Activated naive CD4-positive, alpha-beta T cell treated with anti-CD3 and anti-CD28 coated beads, Interleukin-2, amount 10 ng/mL, durations not matched to agents 7 days and 5 days (primary cell): Measurements from ENCODE around the gene COA8.

Source experiments
- CTCF ChIA-PET: fragments of 350-600 bp; sonication (Branson Sonifier 250); formaldehyde crosslinking; loops from one replicate; lab custom pipeline; 2021; ENCODE audit warnings: antibody characterized with exemption; lab: Charles Lee
- DNase-seq: peaks from one replicate; pipeline ENCODE4 v3.0.0-alpha.2; 2020
- H3K27ac Mint-ChIP-seq: one replicate; pipeline ENCODE4 v1.8.0; 2021; ENCODE audit warnings: mild to moderate bottlenecking, moderate library complexity, mixed read lengths
- H3K27me3 Mint-ChIP-seq: one replicate; pipeline ENCODE4 v1.8.0; 2021; ENCODE audit warnings: mild to moderate bottlenecking, mixed read lengths
- H3K36me3 Mint-ChIP-seq: one replicate; pipeline ENCODE4 v1.8.0; 2021; ENCODE audit warnings: mixed read lengths
- H3K4me1 Mint-ChIP-seq: one replicate; pipeline ENCODE4 v1.8.0; 2021; ENCODE audit warnings: mixed read lengths
- H3K4me3 Mint-ChIP-seq: one replicate; pipeline ENCODE4 v1.8.0; 2021; ENCODE audit warnings: mild to moderate bottlenecking, moderate library complexity, mixed read lengths
- H3K9me3 Mint-ChIP-seq: one replicate; pipeline ENCODE4 v1.8.0; 2021; ENCODE audit warnings: mixed read lengths

Gene COA8

GRCh38 chr14:103629503-103630121 is 66.9 kb downstream of the COA8 start:
- DNase-seq, result peak; percentile 72
- peaks cover 13% of the 10 kb centered on the region for H3K36me3 Mint-ChIP-seq
- H3K27me3 Mint-ChIP-seq, result peaks cover 21% of the 10 kb centered on the region
- peaks cover 52% of the 10 kb centered on the region for H3K4me1 Mint-ChIP-seq
- H3K4me3 Mint-ChIP-seq, result peak overlapping the region; percentile 84
- H3K9me3 Mint-ChIP-seq, result no peaks in the 10 kb centered on the region
- peak overlapping the region; percentile 82 for H3K27ac Mint-ChIP-seq
- CTCF ChIA-PET, result no interaction called here

GRCh38 chr14:103630364-103631108 is 67.8 kb downstream of the COA8 start:
- no peak for DNase-seq
- H3K27ac Mint-ChIP-seq, result peak overlapping the region; percentile 82
- H3K4me1 Mint-ChIP-seq, result peaks cover 51% of the 10 kb centered on the region
- CTCF ChIA-PET, result no interaction called here
- H3K36me3 Mint-ChIP-seq, result peaks cover 18% of the 10 kb centered on the region
- peaks cover 15% of the 10 kb centered on the region for H3K27me3 Mint-ChIP-seq
- peak overlapping the region; percentile 84 for H3K4me3 Mint-ChIP-seq
- no peaks in the 10 kb centered on the region for H3K9me3 Mint-ChIP-seq

- CTCF ChIA-PET, result interaction anchor here (1.3 kb wide), 1 partner anchor 8 kb away, joined by 3 read pairs; no protein-coding TSS in a partner anchor
- H3K27me3 Mint-ChIP-seq, result no peaks in the 10 kb centered on the region
- no peak for DNase-seq
- H3K27ac Mint-ChIP-seq, result no peak overlapping the region
- H3K4me1 Mint-ChIP-seq, result peaks cover 52% of the 10 kb centered on the region
- peaks cover 29% of the 10 kb centered on the region for H3K36me3 Mint-ChIP-seq
- no peaks in the 10 kb centered on the region for H3K9me3 Mint-ChIP-seq
- no peak overlapping the region for H3K4me3 Mint-ChIP-seq
Measured at GRCh38 chr14:103633391-103633790, 70.6 kb downstream of the COA8 start.

- CTCF ChIA-PET, result no interaction called here
- Mint-ChIP-seq H3K4me3 (no peak overlapping the region), H3K27me3 (no peaks in the 10 kb centered on the region), H3K36me3 (peaks cover 31% of the 10 kb centered on the region), H3K9me3 (no peaks in the 10 kb centered on the region), H3K27ac (no peak overlapping the region), H3K4me1 (peaks cover 56% of the 10 kb centered on the region)
- DNase-seq, result no peak
Measured at GRCh38 chr14:103634156-103634555, 71.4 kb downstream of the COA8 start.

GRCh38 chr14:103638594-103638993 is 75.8 kb downstream of the COA8 start:
- Mint-ChIP-seq H3K4me3 (no peak overlapping the region), H3K27ac (no peak overlapping the region), H3K4me1 (peaks cover 39% of the 10 kb centered on the region), H3K9me3 (no peaks in the 10 kb centered on the region), H3K36me3 (peaks cover 22% of the 10 kb centered on the region), H3K27me3 (no peaks in the 10 kb centered on the region)
- no peak for DNase-seq
- CTCF ChIA-PET, result no interaction called here
